NOMO-1 treated with dmso at 0.1 percent for 144 hours (cell line): ENCODE data around the gene TOB1.

Experiments used
- DNase-seq: peaks from one replicate; lab custom pipeline; 2025; ENCODE audit not compliant: unreplicated experiment; lab: John Stamatoyannopoulos, UW

TOB1 gene

DNA sequence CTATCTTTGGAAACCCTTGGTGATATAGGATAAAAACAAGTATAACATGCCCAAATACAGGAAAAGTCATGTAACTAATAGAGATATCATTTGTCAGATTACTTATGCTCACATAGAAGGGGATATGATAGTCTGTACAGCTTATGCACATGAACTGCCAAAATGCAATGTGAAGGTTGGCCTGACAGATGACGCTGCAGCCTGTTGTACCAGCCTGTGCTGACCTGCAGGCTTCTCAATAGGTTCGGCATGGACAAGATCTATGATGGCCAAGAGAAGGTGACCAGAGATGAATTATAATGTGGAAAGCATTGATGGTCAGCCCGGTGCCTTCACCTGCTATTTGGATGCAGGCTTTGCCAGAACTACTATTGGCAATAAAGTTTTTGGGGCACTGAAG is 18.1 kb downstream of the TOB1 start:
- no peak for DNase-seq

DNA sequence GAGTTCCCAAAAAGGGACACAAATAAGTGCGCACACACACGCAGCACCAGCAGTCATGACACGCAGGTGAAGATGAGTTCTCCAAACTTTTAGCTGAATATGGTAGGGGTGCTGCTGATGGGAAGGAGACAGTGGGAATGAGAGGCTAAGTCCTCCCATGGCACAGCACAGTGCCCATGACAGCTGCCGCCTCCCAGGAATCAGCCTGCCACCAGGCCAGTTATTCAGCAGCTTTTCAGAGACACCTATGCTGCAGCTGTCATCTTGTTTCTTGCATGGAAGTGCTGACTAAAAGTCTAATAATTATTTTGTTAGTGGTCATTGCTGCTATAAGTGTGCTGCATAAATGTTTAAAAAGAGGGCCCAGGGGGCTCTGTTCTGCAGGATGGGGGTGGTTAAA is 18.6 kb downstream of the TOB1 start:
- no peak for DNase-seq

DNA sequence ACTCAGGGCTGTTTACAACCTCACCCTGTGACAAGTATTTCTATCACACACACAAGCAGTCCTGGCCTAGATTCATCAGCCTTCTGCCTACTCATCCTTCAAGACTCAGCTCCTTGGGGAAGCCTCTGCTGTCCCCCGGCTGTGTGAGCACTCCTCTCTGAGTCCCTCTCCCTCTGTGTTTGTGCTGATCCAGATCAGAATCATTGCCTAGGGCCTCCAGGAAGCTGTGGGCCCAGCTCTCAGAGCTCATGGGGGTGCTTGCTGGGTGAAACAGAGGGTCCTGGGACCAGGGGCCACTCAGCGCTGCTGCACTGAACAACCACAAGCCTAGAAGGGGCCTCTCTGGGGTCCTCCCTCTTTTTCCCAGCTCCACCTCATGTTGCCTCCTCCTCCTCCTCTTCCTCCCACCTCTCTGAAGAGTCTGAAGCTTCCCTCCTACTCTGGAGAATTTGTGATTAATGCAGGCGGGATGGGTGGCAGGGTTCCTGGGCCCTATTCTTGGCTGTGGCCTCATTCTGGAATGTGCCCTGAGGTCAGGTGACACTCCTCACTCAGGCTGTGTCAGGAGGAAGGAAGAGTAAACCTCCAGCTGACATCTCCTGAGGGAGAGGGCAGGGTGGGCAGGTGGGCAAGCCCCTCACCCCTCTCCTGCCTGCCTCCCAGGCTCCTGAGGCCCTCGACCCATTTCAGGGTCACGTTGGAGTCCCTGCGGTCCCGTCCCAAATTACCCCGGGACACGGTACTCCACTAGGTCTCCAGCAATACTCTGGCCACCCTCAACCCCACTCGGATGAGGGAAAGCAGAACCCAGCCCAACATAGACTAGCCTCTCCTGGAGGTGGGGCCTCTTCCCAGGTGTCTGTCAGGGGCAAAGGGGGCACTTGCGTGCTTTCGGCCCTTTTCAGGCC is 20.7 kb downstream of the TOB1 start:
- DNase-seq, result no peak

DNA sequence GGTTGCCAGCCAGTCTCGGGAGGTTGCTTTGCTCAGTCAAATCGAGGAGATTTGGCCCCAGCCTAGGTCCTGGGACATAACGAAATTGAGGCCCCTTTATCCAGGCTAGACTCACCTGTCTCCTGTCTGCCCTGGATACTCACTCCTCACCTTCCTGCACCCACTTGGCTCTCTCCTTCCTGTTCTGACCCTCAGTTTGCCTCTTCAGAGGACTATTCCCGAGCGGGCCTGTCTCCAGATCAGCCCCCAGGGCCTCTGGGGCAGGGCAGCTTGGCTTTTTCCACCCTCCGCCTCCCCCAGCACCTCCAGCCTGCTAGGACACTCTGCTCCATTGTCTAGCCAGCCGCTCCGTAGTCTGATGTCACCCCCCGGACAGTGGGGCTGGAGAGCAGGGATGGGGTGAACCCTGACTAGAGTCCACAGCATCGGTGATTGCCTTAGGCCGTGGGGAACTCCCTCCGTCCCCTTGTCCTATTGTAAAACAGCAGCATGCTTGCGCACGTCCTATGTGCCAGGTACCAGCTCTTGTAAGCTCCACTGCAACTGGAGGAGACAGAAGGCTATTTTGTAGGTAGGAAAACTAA is 21.9 kb downstream of the TOB1 start:
- DNase-seq, result no peak

DNA sequence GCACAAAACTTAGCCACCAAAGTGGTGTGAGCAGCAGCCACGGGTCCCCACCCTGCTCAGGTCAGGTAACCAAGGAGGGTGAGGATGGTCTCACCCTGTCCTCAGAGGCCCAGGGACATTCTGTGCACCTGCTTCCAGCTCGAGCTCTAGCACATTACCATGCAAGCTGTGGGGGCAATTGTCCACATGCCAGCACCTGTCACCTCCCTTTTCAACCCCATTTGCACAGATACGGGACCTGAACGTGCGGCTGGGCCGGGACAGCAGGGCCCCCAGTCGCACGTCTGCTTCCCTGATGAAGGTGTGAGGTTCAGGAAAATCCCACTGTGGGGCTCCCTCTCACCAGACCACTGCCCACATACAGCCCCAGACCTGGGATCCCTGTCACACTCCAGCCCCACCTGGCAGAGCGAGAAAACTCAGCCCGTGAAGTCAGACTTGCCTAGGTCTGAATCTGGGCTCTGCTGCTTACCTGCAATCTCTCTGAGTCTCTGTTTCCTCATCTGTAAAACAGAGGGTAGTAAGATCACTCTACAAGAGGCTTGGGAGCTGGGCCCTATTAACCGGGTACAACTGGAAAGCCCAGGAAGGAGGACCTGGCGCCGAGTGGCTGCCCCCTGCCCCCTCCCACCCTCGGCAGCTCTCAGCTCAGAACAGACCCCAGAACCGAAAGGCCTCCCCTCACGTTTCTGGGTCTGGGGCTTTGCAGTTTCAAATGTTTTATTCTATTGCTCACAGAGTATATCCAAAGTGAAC is 22.8 kb downstream of the TOB1 start:
- no peak for DNase-seq

DNA sequence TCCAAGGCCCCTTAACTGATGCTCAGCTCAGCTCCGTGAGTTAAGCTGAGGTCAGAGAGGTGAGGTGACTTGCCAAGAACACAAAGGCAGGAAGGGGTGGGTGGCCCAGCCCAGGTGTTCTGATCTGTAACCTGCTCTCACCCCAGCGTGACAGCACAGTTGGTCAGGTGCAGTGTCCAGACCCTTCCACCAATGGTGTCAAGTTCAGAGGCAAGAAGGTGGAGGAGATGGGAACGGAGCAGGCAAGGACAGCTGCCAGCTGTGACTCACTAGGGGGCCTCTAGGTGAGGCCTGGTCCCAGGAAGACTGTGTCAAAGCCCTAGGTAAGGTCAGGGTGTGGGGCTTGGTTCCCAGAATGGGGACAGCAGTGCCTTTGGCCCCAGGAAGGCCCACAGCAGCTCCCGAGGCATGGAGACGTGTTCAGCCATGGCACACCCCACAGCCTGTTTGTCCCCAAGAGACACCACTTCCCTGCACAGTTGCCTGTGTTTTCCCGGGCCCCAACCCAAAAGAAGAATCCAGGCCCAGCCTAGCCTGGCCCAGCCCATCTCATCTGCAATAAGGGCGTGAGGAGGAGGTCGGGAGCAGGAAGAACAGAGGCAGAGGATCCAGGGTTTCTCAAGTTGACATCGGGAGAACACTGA is 23.5 kb downstream of the TOB1 start:
- DNase-seq, result no peak

DNA sequence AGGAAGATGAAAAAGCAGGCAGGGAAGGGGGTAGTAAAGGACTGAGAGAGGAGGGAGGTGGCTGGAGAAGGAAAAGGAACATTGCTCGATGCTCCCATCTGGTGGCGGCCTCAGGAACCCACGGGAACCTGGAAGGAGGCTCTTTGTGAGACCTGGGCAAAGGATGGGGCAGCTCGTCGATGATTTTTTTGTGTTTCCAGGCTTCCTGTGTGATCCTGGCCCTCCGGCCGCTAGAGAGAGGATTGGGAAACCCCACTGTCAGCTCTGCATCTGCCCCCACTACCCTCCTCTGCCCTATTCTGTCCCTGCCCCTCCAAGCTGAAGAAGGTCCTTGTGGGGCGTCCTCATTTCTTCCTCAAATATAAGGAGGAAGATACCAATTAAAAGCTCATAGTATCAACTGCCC is 24.2 kb downstream of the TOB1 start:
- peak; percentile 53 for DNase-seq

DNA sequence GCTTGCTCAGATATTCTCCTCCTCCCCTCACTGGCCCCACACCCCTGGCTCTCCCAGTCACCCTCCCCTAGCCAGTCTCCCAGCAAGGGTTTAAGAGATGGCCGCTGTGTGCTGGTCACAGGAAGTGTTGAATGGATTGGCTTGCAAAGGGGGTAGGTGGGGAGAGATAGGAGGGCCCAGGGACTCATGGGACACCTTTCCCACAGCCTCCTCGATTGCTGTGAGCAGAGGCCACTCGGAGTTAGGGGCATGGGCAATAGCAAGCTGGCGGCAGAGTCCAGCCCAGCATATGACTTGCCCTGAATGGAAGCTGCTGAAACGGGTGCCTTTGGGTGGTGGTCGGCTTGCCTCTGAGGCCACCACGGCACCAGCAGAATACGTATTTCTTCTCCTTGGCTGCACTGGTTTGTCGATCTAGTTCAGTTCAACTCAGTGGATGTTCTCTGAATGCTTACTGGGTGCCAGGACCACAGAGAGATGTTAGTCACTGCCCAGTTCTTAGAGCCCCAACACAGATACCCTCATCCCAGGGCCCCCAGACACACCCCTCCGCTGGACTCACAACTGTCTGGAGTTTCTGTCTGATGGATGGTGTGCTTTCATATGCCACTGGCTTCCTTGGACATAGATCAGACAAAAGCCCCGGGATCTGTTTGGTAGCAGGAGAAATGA is 24.7 kb downstream of the TOB1 start:
- no peak for DNase-seq

DNA sequence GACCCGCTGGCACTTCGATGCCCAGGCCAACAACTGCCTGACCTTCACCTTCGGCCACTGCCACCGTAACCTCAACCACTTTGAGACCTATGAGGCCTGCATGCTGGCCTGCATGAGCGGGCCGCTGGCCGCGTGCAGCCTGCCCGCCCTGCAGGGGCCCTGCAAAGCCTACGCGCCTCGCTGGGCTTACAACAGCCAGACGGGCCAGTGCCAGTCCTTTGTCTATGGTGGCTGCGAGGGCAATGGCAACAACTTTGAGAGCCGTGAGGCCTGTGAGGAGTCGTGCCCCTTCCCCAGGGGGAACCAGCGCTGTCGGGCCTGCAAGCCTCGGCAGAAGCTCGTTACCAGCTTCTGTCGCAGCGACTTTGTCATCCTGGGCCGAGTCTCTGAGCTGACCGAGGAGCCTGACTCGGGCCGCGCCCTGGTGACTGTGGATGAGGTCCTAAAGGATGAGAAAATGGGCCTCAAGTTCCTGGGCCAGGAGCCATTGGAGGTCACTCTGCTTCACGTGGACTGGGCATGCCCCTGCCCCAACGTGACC is 25.8 kb downstream of the TOB1 start:
- no peak for DNase-seq

DNA sequence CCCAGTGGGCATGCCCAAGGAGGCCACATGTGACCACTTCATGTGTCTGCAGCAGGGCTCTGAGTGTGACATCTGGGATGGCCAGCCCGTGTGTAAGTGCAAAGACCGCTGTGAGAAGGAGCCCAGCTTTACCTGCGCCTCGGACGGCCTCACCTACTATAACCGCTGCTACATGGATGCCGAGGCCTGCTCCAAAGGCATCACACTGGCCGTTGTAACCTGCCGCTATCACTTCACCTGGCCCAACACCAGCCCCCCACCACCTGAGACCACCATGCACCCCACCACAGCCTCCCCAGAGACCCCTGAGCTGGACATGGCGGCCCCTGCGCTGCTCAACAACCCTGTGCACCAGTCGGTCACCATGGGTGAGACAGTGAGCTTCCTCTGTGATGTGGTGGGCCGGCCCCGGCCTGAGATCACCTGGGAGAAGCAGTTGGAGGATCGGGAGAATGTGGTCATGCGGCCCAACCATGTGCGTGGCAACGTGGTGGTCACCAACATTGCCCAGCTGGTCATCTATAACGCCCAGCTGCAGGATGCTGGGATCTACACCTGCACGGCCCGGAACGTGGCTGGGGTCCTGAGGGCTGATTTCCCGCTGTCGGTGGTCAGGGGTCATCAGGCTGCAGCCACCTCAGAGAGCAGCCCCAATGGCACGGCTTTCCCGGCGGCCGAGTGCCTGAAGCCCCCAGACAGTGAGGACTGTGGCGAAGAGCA is 26.4 kb downstream of the TOB1 start:
- DNase-seq, result no peak

DNA sequence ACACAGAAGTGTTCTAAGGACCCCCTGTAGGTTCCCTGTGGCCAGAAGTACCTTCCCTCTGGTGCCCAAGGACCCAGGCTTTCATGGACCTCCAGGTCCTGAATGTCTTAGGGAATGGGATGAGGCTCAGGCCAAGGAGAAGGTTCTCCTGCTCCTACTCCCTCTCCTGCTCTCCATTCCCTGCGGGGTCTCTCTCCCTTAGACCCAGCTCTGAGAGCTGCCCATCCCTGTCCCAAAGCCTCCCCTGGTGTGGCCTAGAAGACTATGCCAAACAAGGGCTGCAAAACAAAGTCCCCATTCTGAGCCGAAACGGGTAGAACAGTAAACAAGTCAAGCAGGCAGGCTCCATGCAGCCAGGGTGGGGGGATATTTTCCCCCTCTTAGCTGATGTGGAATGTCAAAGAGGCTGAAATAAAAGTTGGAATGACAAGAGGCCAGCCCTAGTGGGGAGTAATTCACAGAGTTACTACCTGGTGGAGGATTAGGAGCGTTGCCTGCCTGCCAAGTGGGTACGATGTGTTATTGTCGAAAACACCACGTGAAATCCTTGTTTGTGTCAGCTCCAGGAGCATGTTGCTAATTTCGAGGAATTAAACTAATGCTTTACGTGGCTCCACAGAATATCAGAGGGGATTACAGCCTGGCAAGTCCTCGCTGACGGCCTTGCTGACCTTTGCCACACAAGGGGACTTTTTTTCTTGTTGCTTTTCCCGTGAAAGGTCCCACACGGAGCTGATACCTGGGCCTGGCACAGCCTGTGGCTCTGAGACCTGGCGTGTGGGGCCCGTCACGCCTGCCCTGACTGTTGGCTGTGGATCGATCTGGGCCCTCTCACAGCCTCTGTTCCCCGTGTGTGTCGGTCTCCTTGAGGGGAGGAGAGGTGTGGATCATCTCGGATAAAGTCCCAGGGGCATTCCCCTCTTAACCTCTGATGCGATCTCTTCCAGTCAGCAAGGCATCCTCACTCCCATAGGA is 27.9 kb downstream of the TOB1 start:
- DNase-seq, result no peak

DNA sequence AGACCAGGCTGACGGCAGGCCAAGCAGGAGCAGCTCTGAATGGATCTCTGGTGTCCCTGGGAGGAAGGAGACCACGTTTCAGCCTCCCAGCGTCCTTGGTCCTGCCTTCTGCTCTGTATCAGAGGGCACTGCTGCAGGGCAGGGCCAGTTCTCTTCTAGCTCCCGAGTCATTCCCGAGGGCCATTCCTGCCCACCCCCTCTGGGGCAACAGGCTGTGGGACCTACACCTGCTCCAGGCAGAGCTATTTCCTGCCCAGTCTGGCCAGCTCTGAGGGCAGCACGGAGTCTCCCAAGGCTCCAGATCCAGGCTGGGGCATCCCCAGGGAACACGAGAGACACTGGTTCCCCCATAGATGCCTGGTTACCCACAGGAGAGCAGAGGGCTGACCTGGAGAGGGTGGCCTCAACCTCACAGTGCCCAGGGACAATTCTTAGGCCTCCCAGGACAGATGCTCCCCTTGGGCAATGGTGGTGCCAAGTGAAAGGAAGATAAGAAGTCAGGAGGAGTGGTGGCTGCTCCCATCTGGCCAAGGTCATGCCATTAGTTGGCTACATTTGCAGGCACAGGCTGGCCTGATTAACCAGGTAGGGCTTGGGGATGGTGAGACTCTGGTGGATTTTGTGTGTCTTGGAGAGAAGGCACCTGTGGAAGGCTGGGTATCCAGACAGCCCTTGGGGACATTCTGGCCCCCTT is 28.7 kb downstream of the TOB1 start:
- DNase-seq, result no peak

DNA sequence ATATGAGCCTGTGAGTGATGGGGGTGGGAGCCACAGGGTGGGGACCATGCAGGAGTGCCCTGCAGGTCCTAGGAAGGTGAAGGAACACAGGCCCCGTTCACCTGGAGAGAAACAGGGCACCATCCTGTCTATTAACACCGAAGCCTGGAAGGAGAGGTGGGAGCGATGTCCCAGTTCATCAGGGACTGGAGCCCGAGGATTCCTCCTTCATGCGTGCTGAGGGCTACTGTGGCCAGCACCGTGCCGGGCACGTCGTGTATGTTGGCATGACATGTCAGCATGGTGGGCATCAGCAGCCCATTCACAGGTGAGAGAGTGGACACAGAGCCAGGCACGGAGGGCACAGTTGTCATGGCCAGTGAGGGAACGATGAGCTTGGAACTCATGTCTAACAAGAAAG is 29.3 kb downstream of the TOB1 start:
- DNase-seq, result no peak

DNA sequence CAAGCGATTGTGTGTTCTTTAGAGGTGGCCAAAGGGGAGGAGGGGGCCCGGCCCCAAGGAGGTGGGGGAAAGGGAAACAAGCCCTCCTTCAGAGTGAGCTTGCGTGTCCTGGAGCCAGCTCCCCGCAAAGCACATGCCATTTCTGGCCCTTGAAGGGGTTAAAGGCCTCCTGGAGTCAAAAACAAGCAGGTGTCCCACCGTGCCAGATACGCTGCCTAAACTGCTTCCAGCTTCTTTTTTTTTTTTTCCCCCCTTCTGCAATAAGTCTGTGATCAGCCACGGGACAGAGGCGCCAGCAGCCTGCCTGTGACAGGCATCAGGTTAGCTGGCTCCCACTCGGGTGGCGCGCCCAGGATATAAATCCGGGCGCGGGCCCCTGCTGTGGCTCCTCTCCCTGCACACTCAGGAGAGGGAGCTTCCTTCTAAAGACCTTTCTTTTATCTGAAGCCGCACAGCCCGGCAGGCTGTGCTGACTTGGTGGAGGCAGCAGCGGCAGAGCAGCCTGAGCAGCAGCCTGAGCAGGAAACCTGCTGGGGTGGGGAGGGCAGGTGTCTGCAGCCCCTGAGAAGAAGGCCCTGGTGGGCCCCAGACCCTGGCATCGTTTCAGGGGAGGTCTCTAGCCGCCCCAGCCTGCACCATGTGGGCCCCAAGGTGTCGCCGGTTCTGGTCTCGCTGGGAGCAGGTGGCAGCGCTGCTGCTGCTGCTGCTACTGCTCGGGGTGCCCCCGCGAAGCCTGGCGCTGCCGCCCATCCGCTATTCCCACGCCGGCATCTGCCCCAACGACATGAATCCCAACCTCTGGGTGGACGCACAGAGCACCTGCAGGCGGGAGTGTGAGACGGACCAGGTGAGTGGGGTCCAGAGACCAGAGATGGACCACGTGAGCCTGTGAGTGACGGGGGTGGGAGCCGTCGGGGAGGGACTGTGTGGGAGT is 30.6 kb downstream of the TOB1 start, which contains the start of gene WFIKKN2:
Gene WFIKKN2 (plus strand): TSS at position 286 of the 934 bp plus-strand sequence. CDS start 352 bp downstream, at position 638.
- DNase-seq, result no peak

DNA sequence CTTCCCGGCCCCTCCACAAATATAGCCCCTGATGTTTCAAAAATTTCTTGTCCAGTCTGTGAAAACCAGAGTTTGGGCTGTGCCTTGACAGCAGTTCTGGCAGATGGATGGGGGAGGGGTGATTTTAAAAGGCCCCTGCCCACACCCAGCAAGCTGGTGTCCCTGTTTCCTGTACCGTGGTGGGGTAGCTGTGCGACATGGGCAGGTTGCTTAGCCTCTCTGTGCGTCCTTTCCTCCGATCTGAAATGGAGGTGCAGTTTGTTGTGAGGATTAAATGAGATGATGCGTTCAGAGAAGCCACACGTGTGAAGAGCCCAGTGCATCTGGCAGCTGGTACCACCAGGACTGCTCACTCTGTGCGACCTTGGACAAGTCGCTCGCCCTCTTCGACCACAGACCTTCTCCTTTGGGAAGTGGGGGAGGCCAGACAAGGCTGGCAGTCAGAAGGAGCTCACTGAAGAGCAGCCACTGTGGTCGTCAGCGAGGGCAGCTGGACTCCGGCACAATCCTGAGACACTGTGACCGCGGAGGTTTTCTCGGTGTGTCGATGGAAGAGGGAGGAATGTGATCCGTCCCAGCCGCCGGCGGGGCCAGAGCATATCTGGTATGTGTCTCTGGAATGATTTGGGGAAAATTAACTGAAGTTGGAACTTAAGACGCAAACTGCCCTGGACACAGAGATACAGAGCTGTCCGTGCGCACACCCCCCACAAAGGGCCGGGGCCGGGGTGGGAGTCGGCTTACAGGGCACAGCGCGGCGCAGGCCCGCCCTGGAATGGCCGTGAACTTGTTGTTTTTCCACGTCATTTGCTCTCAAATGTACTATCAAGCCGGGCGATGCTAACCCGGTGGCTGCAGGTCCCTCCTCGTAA is 31.5 kb downstream of the TOB1 start:
- DNase-seq, result no peak
